HL-60 (cell line): ENCODE data around the gene DRAM2.

Experiments used
- DNase-seq, 2 experiments: peaks; one replicate each; pipeline ENCODE4 v3.0.0-alpha.2; 2010 to 2020; ENCODE audit warnings: low read depth in 1 of 2, low spot score in 1 of 2
- H3K27ac ChIP-seq: fragments of 250-450 bp; sonication (Bioruptor Pico); replicated peaks from 2 replicates; pipeline ENCODE4 v1.5.1; 2020; ENCODE audit warnings: mild to moderate bottlenecking, moderate library complexity
- H3K27me3 ChIP-seq: fragments of 250-450 bp; sonication (Bioruptor Pico); 2 replicates; pipeline ENCODE4 v1.5.1; 2021; ENCODE audit warnings: mild to moderate bottlenecking, moderate library complexity; ENCODE audit not compliant: insufficient read depth, poor library complexity, severe bottlenecking
- H3K4me3 ChIP-seq: replicated peaks from 2 replicates; pipeline ENCODE4 v1.5.1; 2011; ENCODE audit warnings: mild to moderate bottlenecking, control low read depth, low read length; ENCODE audit not compliant: insufficient read depth
- CTCF ChIP-seq: IDR thresholded peaks from one replicate; pipeline ENCODE4 v1.5.1; 2011; ENCODE audit warnings: low read length, control low read depth, inconsistent platforms; ENCODE audit not compliant: insufficient read depth
- GABPA ChIP-seq: IDR thresholded peaks from 2 replicates; pipeline ENCODE4 v1.6.1; 2012; ENCODE audit warnings: low read depth
- POLR2AphosphoS5 ChIP-seq: IDR thresholded peaks from 2 replicates; pipeline ENCODE4 v1.6.1; 2012; ENCODE audit warnings: low read depth
- REST ChIP-seq: IDR thresholded peaks from 2 replicates; pipeline ENCODE4 v1.6.1; 2012; ENCODE audit warnings: low read depth; ENCODE audit not compliant: insufficient replicate concordance
- SPI1 ChIP-seq: IDR thresholded peaks from 2 replicates; pipeline ENCODE4 v1.6.1; 2012; ENCODE audit warnings: low read depth, mild to moderate bottlenecking, borderline replicate concordance

The DRAM2 gene

GRCh38 chr1:111175349-111175748 is 35.5 kb upstream of the DRAM2 start:
- no peak overlapping the region for H3K4me3 ChIP-seq
- no peaks in the 10 kb centered on the region for H3K27me3 ChIP-seq
- TF ChIP-seq REST (no peak), POLR2AphosphoS5 (no peak), GABPA (no peak), SPI1 (no peak), CTCF (no peak)
- H3K27ac ChIP-seq, result no peak overlapping the region
- DNase-seq, result no peak

- TF ChIP-seq SPI1, result no peak
- TF ChIP-seq REST, result no peak
- no peak for TF ChIP-seq CTCF
- no peak for TF ChIP-seq POLR2AphosphoS5
- TF ChIP-seq GABPA, result no peak
- H3K27me3 ChIP-seq, result no peaks in the 10 kb centered on the region
- H3K4me3 ChIP-seq, result no peak overlapping the region
- H3K27ac ChIP-seq, result no peak overlapping the region
- DNase-seq, result no peak
Measured at GRCh38 chr1:111174070-111174469, 34.2 kb upstream of the DRAM2 start.

GRCh38 chr1:111172463-111172862 is 32.6 kb upstream of the DRAM2 start:
- DNase-seq, result no peak
- Histone ChIP-seq H3K27ac (no peak overlapping the region), H3K27me3 (no peaks in the 10 kb centered on the region), H3K4me3 (no peak overlapping the region)
- no peak for TF ChIP-seq SPI1
- TF ChIP-seq POLR2AphosphoS5, result no peak
- TF ChIP-seq REST, result no peak

GRCh38 chr1:111164151-111164550 is 24.3 kb upstream of the DRAM2 start:
- Histone ChIP-seq H3K27me3 (no peaks in the 10 kb centered on the region), H3K27ac (no peak overlapping the region), H3K4me3 (no peak overlapping the region)
- no peak for DNase-seq
- TF ChIP-seq GABPA, result no peak
- no peak for TF ChIP-seq POLR2AphosphoS5
- TF ChIP-seq REST, result no peak
- no peak for TF ChIP-seq SPI1
- no peak for TF ChIP-seq CTCF
